Mammary microvascular endothelial cell (primary cell): ENCODE measurements around the gene FBXW10B. TPM values are rescaled to one million over a fixed set of nuclear protein-coding genes. Genes with fewer than 3 reads are reported as not detected.

Experiments used
- total RNA-seq: library from RNA; depleted of rRNA; stranded (reverse); fragments of >200 nt; gene quantifications from 2 replicates; pipeline ENCODE4 v1.2.3, GENCODE V29; 2015

FBXW10B gene
- 0.15 and 0.27 TPM in 2 replicates for total RNA-seq

GRCh38 chr17:15619331-15620058 is at the start of gene FBXW10B:
FBXW10B (minus strand) TSS chr17:15619704; CDS start chr17:15619512, 192 bp downstream.

Other genes starting within 250 kb of the FBXW10B start
- not detected in 2 replicates for gene CDRT4, start 152.1 kb downstream of the FBXW10B start, total RNA-seq
- 3.1 and 5.9 TPM in 2 replicates for gene TVP23C, start 56.2 kb downstream of the FBXW10B start, total RNA-seq
- gene TRIM16, start 64.6 kb upstream of the FBXW10B start, total RNA-seq = 37.0 and 39.5 TPM in 2 replicates
- 15.7 and 20.5 TPM in 2 replicates for gene ZNF286A, start 80.0 kb upstream of the FBXW10B start, total RNA-seq
- not detected in 2 replicates for gene TBC1D26, start 112.6 kb upstream of the FBXW10B start, total RNA-seq